Epidermal melanocyte (primary cell): ENCODE results near the gene RBM22.
A peak's percentile ranks its signal among the peaks of the same experiment; 100 is the strongest.
"Not testable (repeated sequence)": the region's sequence is repeated elsewhere in the genome, so short reads cannot be mapped to it uniquely, and the experiment has no call there.

Source experiments
- DNase-seq: peaks from one replicate; pipeline ENCODE4 v3.0.0; 2011; ENCODE audit warnings: low spot score; ENCODE audit not compliant: insufficient read length

The RBM22 gene

GRCh38 chr5:150700594-150701377 lies at the start of gene RBM22:
TSS of gene RBM22 (minus strand) at chr5:150701062. CDS start at chr5:150700985, 77 bp downstream.
- peak; percentile 27 for DNase-seq

- DNase-seq: no peak
Observed at GRCh38 chr5:150750469-150750868, 49.6 kb upstream of the RBM22 start.

GRCh38 chr5:150743142-150743488 lies 42.3 kb upstream of the RBM22 start:
- DNase-seq: not testable (repeated sequence)

- not testable (repeated sequence) for DNase-seq
Observed at GRCh38 chr5:150742455-150743141, 41.7 kb upstream of the RBM22 start.

GRCh38 chr5:150740992-150741391 lies 40.1 kb upstream of the RBM22 start:
- DNase-seq: no peak

GRCh38 chr5:150738862-150739261 lies 38.0 kb upstream of the RBM22 start:
- no peak for DNase-seq

- DNase-seq: no peak
Observed at GRCh38 chr5:150734579-150735384, 33.9 kb upstream of the RBM22 start.

GRCh38 chr5:150731669-150732242 lies 30.9 kb upstream of the RBM22 start:
- no peak for DNase-seq

- no peak for DNase-seq
Observed at GRCh38 chr5:150729859-150730258, 29.0 kb upstream of the RBM22 start.

- DNase-seq: no peak
Observed at GRCh38 chr5:150723845-150724244, 23.0 kb upstream of the RBM22 start.

GRCh38 chr5:150710165-150710564 lies 9.3 kb upstream of the RBM22 start:
- no peak for DNase-seq

GRCh38 chr5:150706776-150707390 lies 6.0 kb upstream of the RBM22 start:
- DNase-seq: no peak

GRCh38 chr5:150703762-150704161 lies 2.9 kb upstream of the RBM22 start:
- DNase-seq: no peak

- DNase-seq: no peak
Observed at GRCh38 chr5:150700246-150700593, 642 bp downstream of the RBM22 start.

GRCh38 chr5:150694612-150695011 lies 6.2 kb downstream of the RBM22 start:
- no peak for DNase-seq

- DNase-seq: no peak
Observed at GRCh38 chr5:150692276-150692675, 8.6 kb downstream of the RBM22 start.

- DNase-seq: no peak
Observed at GRCh38 chr5:150690760-150691159, 10.1 kb downstream of the RBM22 start.

GRCh38 chr5:150689120-150689519 lies 11.7 kb downstream of the RBM22 start:
- DNase-seq: no peak

- DNase-seq: no peak
Observed at GRCh38 chr5:150676578-150676977, 24.3 kb downstream of the RBM22 start.

- DNase-seq: no peak
Observed at GRCh38 chr5:150675069-150675468, 25.8 kb downstream of the RBM22 start.

- DNase-seq: no peak
Observed at GRCh38 chr5:150674341-150674821, 26.5 kb downstream of the RBM22 start.
